GM19452 (cell line): ENCODE measurements around the gene GINS1.

Experiments used
- ATAC-seq: cut with Tn5 transposase; IDR thresholded peaks from one replicate; pipeline ENCODE4 v1.9.1; 2021; ENCODE audit not compliant: unreplicated experiment

Gene GINS1

DNA sequence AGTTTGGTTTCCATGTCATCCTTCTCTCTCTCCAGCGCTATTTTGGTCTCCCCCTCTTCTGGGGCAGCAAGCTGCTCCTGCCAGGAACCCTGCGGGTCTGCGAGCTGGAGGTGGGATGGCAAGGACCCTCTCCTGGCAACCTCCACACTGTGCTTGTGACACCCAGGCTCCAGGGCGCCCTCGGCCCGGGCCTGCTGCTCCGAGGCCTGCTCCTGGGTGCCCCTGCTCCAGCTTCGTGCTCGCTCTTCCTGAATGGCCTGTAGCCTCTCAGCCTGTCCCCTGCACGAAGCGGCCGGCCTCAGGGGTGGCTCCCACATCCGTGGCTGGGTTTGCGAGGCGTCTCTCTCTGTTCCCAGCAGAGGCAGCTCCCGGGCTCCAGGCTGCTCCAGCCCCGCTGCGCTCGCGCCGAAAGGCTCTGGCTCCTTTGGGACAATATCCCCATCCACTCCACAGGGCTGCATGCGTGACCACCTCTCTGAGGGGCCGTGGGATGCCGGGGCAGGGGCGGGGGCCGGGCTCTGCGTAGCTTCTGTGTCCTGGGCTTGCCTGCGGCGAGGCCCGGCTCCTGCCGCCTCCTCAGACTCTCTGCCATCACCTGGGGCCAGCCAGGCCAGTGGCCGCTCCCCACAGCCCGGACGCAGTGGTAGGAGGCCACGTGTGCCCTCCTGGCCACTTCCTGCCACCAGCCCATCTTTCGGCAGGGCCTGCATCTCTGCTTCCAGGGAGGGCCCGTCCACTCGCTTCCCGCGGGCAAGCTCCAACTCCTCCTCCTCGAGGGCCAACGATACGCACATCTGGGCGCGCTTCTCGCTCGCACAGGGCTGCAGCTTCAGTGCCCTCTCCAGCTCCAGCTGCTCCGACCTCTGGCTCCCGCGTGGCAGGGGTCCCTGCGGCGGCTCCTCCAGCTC lies 68.9 kb downstream of the GINS1 start:
- no peak for ATAC-seq

DNA sequence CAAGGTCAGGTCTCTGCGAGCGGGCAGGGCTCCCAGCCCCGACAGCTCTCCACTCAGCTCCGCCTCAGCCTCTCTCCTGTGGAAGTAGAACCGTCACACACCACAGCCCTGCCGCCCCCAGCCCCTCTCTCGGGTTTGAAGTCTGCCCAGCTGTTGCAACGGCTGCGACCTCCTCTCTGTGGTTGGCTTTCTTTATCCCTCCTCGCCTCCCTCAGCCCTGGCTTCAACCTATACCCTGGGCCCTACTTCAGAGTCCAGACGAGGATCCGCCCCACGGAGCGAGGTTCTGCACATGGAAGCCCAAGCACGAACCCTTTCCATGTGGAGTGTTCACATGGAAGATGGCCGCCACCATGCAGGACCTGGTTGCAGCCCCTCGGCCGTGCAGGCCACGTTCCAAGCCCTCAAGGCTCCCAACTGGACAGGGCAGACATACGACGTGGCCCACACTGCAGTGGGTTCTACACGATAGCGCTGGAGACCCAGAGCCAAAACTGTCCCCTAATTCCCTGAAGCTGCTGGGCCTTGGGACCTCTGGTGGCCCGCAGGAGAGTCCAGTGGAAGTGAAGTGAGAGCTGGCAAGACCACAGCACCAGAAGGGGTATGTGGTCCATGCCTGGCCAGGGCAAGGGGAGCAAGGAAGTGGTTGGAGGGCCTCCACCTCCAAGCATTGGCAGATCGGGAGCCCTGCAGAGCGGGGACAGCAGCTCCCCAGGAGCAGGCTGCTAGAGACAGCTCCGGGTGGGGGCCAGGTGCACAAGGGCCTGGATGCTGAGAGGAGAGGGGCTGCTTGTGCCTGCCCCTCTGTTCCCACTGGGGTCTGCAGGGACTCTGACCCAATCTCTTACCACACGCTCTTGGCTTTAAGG lies 69.8 kb downstream of the GINS1 start:
- no peak for ATAC-seq

DNA sequence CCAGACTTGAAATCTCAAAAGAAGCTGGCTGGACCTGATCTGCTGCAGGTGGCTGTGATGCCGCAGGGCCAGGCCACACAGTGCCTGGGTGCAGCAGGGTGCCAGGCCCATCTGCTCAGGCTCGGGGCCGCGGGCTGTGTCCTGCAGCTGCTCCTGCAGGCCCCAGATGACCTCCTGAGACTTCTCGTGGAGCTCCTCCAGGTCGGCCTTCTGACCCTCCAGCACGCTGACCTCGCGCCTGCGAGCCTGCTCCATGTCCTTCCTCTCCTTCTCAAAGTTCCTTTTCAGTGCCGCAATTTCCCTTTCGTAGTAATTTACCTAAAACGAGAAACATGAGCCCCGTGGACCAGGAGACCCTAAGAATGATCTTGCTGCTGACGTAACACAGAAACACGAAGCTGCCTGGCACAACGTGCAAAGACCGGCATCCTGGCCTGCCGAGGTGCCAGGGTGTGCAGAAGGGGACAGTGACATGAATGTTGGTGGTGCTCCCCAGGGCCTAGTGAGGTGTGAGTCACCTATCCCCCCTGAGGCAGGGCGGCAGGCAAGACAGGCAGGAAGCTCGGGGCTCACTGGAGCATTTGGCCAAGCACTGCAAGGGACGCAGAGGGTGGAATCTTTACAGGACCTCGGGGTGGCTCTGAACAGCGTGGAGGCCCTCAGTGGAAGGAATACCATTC lies 71.6 kb downstream of the GINS1 start:
- no peak for ATAC-seq

DNA sequence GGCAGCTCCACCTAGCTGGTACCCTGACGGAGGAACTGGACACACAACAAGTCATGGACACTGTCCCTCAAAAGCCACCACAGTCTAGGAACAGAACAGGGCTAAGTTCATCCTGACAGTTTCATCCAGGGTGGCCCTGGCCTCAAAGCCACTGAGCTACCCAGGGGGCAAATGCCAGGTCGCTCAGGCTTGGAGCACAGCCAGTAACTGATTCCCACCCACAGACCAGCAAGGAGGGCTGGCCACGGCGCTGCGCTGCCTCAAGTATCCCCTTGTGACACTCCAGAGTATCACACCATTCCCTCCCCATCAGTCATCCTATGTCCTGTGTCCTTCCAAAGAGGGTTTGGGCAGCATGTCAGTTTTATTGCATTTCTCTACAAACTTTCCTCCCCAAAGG lies 72.2 kb downstream of the GINS1 start:
- no peak for ATAC-seq

DNA sequence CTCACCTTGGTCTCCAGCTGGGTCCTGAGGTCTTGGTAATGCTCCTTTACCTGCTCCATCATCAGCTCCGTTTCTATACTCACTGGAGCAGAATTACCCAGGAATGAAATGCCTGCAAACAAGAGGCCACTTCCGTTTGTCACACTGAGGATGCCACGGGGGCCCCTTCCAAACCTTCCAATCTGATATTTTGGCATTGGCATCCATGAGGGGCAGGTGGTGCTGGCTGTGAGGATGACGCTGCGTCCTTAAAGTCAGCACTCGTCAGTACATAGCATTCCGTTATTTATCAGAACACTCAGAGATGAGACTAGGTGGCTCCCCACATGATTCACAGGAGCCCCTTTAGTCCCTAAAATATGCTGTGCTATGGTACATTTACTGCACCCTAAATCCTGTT lies 72.7 kb downstream of the GINS1 start:
- ATAC-seq: no peak

DNA sequence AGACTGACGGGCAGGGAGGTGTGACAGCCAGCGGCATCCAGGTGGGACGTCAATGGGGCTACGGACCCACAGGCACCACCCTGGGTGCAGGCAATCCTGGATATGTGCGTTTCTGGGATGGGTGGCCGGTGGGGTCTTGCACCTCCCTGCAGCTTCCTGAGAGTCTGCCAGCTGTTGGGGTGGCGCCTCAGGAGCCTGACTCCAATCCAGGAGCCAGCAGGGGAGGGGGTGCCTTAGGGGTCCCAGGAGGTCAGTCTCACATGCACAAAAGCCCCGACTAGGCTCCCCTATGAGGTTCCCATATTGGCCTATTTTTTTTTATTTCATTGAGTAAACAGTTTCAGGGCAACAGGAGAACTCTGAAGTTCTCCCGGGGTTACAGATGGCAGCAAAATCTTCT lies 73.3 kb downstream of the GINS1 start:
- no peak for ATAC-seq

DNA sequence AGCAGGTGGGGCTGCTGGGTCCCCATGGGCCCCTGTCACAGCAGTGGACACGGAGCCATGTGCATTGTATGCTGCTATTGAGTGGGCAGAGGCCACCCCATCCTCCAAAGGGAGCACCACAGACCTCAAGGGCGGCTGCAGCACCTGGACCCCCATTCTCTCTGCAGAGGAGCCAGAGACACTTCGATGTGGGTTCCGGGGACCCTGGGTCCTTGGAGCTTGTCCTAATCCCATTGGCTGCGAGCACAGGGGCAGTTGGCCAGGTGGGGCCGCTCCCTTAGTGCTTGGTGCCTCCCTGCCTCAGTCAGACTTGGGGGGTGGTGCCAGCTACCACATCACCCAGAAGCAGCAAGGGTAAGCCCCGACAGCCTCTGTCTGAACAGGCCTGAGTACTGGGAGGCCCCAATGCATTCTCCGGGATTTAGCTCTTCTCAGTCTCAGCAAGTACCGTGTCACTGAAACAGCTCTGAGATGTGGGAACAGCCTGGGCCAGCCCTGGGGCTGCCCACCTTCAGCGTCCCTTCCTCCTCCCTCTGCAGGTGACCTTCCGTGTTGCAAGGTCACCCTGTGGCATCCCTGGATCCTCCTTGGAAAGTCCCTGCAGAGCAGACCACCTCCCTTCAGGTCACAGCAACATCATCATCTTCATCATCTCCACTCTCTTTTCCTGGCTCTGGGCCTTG lies 73.9 kb downstream of the GINS1 start:
- ATAC-seq: no peak

DNA sequence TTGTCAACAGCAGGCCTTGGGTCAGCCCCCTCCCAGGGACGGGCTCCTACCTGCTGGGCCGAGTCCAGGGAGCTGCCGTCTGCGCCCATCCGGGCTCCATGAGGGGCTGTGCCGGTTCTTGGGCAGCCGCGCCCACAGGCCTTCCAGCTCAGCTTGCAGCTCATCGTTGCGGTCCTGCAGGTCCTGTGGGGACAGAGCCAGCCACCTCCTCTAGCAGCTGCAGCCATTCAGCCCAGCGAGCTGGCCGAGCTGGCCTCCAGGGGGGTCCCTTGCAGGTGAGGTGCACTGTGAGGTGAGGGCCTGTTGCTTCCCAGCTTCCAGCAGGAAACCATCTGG lies 74.4 kb downstream of the GINS1 start:
- no peak for ATAC-seq

DNA sequence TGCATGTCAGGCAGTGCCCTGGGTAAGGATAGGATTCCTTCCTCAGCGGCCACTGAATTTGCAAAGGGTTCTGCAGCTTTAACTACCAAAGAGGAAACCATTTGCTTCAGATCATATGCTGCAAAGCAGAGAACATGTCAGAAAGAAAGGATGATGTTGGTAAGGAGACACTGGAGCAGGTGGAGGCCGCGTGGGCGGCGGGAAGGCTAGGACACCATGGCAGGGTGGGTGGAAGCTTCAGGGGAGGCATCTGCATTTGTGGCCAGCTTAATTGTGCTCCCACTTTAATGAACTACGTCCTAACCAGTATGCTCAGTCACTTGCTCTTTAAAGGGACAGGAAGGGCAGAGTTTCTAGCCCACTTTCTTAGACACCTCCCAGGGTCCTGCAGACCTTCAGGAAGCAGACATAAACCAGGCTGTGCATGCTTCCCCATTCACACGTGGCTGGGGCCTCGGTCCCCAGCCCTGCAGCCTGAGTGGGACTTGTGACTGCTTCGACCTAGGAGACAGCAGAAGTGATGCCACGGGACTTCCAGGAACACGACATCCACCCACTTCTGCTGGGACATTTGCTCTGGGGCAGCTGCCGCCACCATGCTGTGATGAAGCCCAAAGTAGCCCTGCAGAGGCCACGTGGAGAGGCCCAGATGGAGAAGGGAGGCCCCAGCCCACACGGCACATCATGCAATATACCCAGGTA lies 76.1 kb downstream of the GINS1 start:
- ATAC-seq: no peak

DNA sequence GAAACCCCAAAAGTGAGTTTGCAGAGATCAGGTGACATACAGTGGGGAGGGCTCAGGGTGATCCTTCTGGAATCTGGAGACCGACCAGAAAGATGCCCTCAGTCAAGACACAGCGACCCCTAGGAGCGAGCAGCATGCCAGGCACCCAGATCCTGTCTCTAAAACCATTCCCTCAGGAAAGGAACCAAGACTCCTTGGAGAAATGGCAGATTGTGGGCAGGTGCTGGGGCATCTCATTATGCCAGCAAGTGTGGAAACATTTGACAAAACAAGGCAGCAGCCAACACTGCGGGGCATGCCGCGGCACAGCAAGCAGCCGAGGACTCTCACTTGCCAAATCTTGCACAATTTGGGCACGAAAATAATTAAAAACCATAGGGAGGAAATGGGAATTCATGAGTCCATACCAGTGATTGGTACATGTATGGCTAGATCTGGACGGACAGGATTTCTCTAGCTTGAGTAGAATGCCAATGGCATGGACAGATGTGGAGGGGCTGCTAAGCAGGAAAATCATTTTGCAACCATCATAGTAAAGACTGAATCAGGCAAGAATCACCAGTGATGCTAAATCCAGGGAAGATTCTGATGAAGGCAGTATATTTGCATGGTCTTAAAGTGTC lies 76.9 kb downstream of the GINS1 start:
- ATAC-seq: no peak

DNA sequence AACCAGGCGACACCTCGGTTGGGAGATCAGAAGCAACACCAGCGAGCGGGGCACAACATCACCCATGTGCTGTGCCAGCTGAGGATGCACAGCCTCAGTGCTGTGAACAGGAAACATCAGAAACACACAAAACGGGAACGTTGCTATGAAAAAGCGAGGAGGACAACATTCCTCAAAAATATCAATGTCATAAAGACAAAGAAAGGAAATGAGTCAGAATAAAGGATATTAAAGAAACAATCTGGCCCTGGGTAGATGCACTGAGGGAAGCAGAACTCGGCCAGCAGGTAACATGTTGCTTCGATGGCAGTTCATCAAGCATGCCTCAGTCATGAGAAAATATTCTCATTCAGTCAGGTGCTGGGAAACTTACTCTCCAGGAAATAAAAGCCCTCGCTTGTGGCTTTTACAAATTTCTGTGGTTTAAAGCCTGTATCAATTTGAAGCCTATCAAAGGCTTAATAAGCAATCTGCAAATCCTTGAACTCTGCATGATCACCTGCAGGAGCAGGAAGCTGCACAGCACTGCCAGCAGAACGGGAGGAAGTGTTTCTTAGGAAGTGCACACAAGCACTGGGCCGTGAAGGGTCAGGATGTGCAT lies 77.5 kb downstream of the GINS1 start:
- ATAC-seq: no peak

DNA sequence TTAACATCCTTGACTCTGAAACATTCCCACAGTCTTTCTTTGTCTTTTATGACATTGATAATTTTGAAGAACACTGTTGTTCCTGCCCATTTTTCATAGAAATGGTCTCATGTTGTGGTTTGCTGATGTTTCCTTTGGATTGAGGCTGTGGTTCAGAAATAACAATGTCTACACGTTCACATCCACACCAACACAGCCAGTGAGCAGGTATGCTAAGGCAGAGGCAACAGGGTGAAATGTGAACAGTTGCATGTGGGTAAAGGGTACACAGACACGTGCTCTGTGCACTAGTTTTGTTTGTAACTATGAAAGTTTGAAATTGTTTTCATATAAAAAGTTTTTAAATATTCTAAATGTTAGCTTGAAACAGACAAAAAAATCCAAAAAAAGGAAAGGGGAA lies 78.4 kb downstream of the GINS1 start:
- ATAC-seq: no peak

DNA sequence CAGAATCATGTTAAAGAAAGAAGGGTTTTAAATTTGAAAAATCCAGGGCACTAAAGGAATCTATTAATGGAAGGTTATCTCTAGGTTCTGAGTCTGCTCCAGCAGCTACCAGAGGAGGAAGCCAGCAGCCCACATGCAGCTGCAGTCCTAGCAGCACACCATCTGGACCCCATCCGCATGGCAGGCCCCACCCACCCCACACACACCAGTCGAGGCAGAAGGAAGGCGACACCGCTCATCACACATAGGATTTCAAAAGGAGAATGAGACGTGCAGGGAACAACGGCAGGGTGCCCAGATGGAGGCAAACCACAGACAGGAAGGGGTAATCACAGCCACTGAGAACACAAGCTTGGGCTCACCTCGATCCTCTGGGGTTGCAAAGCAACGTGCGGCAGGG lies 78.9 kb downstream of the GINS1 start:
- no peak for ATAC-seq

DNA sequence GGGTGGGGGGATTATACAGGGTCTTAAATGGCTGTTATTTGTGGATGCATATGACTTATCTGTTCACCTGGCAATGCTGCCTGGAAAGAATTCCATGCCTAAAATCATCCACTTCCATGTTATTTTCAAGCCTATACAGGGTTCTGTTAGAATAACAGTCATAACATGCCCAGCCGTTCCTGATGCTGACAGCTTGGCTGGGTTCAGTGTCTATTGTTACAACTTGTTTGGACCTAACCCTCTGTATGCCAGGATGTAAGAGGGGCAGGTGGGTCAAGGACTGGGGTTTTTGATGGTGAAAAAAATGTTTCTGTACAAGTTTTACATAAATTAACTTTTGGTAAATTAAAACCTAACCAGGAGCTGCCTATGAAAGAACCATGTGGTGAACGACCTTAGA lies 79.8 kb downstream of the GINS1 start:
- no peak for ATAC-seq

DNA sequence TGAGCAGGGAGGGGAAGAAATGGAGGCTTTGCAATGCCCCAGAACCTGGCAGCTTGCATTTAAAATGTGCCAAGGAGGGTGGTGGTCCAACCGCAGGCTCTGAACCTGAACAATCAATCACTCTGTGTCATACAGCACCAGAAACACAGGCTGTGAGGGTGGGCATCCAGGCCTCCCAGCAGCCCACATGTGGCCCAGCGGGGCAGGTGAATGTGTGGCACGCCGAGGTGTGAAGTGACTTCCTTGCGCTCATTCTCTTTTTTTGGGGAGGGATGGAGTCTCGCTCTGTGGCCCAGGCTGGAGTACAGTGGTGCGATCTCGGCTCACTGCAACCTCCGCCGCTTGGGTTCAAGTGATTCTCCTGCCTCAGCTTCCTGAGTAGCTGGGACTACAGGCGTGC lies 80.5 kb downstream of the GINS1 start:
- no peak for ATAC-seq

DNA sequence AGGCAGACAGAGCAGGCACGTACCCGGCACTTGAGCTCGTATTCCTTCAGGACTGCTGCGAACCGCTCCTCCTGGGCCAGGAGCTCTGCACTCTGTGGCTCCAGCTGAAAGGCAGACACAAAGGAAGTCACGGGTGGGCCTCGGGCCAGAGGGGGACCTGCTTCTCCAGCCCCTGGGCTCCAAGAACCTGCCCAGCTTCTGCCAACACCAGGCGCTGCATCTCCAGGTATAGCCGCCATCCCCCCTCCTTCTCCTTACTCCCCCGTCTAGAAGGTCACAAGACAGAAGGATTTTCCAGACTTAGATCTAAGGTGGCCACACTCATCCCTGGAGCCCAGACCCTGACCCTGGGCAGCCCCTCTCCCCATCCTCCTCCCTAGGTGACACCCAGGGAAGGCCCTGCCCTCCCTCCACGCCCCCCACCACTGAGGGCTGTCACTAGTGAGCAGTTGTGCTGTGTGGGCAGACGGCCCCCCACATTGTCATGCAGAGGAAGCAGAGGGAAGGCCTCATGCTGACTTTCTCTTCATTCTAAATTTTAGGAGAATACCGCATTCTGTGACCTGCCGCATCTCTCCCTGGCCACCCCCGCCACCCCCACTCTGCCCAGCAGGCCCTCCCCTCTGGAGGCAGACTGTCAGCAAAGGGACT lies 81.9 kb downstream of the GINS1 start:
- no peak for ATAC-seq

DNA sequence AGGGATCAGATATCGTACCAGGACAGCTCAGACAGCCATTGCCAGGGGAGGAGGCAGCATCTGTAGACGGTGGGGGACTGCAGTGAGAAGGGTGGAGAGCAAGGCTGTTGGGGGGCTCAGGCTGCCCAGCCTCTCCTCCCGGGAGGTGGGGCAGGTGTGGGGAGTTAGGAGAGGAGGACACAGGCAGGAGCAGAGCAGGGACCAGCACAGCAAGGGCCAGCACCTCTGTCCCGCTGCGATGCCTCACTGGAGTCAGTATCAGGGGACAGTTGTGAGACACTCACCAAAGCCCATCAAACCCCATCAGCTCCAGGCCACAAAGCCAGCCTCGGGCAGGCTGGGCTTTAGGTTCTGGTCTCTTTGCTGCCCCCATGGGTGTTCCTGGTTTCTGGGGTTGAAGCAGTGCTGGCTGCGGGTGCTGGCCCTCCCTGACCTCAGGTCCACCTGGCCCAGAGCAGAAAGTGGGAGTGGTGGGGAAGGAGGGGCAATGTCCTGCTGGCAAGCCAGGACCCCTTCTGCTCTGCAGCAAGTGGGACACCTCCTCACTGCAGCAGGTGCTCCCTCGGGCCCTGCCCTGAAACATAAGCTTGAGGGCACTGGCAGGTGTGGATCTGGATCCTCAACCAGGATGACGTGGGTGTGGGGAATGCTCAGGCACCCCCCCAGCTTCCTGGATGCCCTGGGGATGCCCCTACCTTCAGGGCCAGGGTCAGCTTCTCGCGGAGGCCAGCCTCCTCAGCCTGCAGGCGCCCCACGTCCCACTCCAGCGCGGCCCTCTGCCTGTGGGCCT lies 83.4 kb downstream of the GINS1 start:
- ATAC-seq: no peak

DNA sequence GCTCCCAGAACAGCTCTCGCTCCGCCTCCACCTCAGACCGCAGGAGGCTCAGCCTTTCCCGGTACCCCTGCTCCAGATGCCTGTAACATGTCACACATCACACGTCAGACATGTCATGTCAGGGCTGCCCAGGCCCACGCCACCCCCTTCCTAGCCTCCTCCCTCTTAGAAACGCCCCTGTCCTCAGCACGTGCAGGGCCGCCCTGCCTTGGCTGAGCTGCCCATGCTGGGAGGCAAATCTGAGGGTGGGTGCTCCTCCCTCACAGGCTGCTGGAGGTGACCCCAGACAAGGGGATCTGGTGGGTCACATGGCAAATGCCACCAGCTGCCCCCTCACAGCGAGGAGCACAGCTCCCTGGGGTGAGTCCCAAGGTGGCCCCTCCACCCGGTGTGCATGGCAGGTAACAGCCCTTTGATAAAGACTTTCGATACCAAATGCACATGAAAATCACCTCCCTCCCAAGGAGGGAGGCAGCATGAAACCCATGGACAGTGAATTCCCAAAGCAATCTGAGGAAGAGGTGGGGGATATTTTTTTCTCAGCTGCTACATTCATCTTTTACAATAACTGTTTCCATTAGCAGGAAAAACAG lies 84.1 kb downstream of the GINS1 start:
- ATAC-seq: no peak
